Measurements from ENCODE around the gene OFD1.

- TF ChIP-seq CTCF (IDR thresholded peaks at IDR 0.05; ENCODE audit: extremely low read depth in 1 of 2, insufficient read depth in 1 of 2, low read depth in 1 of 2, low read length in 2 of 2) (no peak), POLR2A (IDR thresholded peaks at IDR 0.05; ENCODE audit: low read depth, low read length) (no peak)
Observed at GRCh38 chrX:13741695-13742094, 7.1 kb downstream of the OFD1 start.
